GM04504 (cell line): ENCODE measurements around the gene CCDC177.

Source experiments
- DNase-seq: peaks from one replicate; pipeline ENCODE4 v3.0.0-alpha.2; 2012; ENCODE audit warnings: low read depth

Gene CCDC177

DNA sequence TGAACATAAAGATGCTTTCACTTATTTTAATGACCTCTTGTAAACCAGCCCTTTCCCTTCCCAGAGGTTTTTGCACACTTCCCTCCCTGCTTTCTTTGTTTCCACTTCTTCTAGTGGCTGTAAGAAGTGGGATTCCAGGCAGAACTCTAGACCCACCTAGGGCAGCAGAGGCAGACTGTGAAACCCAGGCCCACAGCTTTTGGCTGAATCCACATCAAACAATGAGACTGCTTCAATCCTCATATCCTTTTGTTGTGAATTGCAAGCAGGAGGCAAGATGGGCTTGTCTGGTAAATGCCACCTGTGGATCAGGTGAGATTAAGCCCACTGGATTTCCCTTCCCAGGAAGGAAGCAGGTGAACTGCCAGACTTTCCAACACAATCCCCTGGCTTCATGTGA is 12.8 kb downstream of the CCDC177 start:
- DNase-seq = no peak

DNA sequence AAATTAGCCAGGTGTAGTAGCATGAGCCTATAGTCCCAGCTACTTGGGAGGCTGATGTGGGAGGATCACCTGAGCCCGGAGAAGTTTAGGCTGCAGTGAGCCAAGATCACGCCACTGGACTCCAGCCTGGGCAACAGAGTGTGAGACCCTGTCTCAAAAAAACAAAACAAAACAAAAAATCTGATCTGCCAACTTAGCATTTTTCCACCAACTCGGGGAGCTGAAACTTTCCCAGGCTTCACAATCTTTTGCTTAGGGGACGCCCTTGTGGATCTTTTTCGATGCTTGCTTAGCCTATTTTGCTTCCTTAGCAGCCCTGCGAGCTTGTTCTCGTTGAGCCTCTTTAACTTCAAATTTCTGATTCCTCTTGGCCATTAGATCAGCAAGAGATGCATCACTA is 13.8 kb downstream of the CCDC177 start:
- DNase-seq = no peak

DNA sequence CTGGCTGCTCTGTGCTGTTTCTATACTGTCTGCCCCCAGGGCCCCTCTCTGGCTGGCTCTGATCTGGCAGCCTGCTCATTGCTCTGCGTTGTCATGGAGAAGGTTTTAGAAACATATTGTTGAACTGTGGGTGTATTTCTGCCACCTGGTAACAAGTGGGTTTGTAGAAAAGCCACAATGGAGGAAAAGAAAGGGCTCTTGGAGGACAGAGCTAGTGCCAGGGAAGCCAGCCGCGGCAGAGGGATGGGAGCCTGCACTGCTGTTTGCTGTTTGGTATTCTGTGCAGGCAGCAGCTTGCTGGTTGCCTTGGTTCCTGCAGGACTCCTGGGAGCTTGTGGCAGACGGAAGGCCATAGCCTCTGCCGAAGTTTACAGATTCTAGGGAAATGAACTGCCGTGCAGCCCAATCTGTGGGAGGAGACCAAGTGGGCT is 15.1 kb downstream of the CCDC177 start:
- no peak for DNase-seq

DNA sequence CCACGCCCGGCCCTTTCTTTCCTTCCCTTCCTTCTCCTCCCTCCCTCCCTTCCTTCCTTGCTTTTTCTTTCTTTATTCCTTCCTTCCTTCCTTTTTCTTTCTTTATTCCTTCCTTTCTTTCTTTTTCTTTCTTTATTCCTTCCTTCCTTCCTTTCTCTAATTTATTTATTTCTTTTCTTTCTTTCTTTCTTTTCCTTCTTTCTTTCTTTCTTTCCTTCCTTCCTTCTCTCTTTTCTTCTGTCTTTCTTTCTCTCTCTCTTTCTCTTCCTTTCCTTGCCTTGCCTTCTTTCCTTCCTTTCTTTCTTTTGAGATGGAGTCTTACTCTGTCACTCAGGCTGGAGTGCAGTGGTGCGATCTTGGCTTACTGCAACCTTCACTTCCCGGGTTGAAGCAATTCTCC is 15.9 kb downstream of the CCDC177 start:
- no peak for DNase-seq

DNA sequence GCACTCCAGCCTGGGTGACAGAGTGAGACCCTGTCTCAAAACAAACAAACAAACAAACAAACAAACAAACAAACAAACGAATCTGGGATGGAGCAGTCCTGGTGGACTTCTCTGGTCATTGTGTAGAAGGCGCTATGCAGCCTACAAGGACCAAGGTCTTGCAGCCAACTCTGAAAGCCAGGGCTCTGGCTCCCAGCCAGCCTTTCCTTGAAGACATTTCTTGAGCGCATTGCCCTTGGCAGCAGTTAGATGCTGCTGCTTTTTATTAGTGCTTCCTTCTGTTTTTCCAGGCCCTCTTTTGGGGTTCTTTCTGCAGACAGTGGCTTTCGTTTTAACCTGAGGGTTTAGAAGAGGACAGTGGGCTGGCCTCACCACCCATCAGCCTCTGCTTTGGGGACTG is 20.2 kb downstream of the CCDC177 start:
- no peak for DNase-seq

DNA sequence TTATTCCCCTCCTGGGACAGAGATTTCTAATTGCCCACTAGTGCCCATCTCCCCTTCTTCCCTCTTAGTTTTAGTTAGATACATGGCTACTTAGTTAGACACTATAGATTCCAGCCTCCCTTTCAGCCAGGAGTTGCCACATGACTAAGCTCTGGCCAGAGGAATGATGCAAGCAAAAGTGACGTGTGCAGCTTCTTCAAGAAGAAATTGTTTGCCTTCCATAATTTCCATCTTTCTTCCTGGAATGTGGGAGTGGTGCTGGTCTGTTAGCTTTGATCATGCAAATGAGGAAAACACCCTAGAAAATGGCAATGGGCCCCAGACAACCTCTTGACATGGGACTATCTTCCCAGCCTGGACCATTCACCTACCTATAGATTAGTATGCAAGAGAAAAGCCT is 21.4 kb downstream of the CCDC177 start:
- peak; percentile 36 for DNase-seq

DNA sequence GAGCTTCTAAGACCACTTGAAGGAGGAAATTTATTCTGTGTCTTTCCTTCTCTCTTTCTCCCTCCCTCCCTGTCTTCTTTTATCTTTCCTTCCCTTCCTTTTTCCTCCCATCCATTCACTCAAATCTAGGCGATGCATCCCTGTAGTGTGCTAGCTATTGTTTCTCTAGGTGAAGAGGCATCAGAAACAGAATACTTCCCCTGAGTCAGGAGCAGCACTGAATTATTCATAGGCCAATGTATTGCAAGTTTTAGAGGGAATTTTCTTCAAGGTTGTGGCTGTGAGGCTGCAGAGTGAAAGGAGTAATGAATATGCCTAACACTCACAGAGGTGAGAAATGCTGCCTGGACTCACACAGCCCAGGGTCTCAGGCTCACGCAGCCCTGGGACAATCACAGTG is 23.2 kb downstream of the CCDC177 start:
- DNase-seq = no peak

DNA sequence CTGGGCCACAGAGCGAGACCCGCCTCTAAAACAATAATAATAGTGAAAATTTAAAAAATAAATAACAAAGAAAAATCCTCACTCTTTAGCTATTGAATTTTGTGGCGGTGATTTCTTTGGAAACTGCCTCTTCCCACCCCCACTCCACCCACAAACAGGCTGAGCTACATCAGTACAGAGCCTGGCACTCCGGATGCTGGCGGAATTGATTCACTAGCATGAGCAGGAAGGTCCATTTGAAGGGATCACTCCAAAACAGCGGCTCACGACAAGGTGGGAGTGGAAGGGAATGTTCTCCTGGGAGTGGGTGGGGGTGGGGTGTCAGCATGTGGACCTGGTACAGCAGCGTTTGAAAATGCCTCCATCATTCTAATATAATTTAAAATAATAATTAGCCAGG is 26.1 kb downstream of the CCDC177 start:
- no peak for DNase-seq

DNA sequence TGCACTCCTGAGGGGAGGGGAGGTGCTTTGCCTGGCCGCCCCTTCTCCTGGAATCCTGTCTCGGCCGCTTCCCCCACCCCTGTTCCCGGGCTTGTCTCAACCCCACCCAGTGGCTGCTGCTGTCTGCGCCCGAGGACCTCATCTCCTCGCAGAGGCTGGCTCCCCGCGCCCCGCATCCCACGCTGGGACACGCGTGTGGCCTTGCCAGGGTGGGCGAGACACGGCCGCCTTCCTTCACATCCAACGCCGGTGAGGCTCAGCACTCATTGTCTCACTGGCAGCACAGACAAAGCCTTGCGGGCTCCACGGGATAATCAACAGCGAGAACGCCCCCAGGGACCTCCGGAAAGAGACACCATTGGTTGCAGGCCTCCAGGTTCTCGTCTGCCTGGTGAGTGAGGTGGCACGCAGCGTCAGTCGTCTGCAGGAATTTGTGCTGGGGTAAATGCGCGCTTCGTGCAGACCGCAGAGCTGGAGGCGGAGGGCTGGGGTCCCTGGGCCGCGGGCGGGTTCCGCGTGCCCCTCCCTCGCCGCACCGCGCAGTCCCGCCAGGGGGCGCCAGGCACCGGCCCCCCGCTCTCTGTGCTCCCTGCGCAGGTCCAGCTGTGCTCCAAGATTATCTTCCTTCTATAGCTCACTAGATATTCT is 26.8 kb downstream of the CCDC177 start:
- DNase-seq = no peak

DNA sequence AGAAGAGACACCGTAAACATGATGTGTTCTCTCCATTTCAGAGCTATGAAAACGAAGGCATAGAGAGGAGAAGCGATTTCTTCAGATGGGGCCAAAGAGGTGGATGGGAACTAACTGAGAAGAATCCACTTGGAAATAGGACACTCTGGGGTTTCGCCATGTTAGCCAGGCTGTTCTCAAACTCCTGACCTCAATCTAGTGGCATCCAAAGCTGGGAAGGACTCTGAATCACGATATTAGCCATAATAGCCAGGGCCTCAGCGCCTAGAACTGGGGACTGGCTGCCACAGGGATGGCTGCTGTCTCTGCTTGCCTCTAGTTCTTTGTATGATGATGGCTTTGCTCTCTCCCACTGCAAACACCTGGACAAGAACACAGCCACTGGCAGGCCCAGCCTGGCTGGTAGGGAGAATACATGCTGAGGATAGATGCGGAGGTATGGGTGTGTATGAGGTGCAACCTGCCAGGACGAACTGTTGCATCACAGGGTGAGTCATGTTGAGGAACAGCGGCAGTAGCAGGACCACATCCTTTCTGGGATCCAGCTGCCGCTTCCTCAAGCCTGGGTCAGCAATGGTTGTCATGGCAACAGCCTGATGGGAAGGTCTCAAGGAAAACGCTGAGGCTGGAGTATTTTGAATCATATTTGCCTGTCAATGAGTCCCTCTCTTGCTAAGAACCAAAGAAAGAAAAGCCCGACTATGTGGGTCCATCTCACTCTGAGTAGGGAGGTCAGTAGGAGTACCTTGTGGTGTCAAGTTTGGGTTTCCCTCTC is 31.1 kb downstream of the CCDC177 start:
- DNase-seq = peak; percentile 59

DNA sequence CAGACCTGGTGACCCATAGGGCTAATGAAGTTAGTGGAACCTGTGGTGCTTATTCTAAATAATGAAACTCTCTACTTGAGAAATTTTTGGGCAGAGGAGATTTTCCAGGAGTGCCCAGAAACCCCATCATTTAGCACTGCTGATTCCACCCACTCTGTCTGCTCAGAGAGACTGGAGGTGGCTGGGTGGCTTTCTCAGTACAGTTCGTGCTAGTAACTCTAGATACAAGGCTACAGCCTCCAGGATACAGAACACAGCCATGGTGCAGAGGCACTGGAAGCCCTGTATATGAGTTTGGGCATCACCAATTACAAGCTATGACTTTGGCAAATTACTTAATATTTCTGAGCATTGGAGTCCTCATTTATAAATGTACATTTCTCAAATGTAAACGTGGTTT is 32.4 kb downstream of the CCDC177 start:
- no peak for DNase-seq

DNA sequence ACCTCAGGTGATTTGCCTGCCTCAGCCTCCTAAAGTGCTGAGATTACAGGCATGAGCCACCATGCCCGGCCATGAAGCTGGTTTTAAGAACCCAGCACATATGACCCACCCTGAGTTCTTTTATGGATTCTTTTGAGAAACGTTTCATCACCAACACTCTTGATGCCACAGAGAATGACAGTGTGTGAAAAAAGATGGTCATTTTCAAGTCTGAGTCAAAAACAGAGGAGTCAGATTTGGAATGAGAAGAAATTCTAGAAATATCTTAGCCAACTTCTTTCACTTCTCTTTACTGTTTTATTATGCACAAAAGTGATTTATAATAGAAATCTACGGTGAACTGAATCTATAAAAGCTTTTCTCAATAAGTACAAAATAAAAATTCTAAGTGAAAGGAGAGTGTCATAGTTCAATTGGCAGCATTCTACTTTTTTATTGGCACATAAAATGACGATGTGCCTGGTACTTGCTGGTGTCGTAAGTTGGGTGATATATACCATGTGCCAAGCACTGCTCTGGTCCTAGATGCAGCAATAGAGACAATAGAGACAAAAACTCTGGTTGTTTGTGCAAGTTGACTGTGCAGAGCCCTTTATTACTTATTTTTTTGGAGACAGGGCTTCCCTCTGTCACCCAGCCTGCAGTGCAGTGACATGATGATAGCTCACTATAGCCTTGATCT is 33.9 kb downstream of the CCDC177 start:
- DNase-seq = no peak

DNA sequence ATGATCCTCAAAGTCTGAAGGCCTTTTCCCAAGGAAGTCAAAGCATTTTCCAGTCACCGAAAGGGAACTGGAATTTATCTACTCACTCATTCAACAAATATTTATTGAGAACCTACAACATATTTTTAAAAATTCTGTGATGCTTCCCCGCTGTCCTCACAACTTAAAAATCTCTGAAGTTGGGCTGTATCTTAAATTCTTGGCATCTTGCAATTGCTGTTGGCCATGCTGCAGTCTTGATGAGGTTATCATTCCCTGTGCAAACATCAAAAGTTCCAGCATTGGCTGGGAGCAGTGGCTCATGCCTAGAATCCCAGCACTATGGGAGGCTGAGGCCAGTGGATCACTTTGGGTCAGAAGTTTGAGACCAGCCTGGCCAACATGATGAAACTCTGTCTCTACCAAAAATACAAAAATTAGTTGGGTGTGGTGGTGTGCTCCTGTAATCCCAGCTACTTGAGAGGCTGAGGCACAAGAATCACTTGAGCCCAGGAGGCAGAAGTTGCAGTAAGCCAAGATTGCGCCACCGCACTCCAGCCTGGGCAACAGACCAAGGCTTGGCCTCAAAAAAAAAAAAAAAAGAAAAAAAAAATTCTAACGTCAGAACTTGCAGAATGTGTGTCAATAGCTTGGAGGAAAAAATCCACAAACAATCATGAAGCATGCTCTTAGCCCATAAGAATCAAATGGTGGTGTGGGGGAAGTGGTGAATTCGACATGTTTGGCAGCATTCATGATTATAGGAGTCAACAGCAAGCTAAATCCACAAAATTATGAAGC is 34.9 kb downstream of the CCDC177 start:
- DNase-seq = peak; percentile 35

DNA sequence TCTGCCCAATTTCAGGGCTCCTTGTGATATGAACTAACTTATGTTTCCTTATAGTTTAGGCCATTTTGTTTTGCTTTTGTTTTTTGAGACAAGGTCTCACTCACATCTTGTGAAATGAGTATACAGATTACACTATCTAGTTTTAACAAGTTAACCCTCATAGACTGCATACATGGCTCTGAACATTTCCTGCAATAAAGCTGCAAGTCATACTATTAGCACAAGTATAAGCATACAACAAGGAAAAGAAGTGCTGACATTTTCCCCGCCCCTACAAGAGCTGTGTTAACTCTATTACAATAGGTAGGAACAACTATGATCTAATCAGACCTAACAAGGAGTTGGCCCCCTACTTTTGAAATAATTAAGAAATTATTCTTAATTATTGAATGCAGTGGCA is 35.9 kb downstream of the CCDC177 start:
- no peak for DNase-seq

DNA sequence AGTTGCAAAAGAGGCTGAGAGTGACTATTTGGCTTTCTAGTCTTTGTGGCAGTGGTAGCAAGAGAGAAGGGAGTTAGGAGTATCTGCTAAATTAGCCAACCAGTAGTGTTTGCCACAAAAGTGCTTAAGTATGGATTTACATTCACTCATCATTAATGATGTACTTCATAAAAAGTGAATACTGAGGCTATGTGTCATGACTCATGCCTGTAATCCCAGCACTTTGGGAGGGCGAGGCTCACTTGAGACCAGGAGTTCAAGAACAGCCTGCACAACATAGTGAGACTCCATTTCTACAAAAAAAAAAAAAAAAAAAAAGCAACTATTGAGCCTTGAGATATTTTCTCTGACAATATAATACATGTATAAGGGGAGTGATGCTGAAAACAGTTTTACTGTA is 36.8 kb downstream of the CCDC177 start:
- no peak for DNase-seq

DNA sequence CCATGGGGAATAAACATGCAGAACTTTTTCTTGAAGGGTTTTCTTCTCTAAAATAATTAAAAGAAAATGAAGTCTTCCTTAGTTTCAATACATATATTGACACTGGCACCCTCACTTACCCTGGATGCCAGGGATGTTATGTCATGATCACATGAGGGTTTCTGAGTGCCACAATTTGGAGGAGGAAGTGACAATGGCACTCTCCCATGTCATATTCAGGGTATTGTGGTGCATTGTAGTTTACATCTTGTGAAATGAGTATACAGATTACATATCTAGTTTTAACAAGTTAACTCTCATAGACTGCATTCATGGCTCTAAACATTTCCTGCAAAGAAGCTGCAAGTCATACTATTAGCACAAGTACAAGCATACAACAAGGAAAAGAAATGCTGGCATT is 37.7 kb downstream of the CCDC177 start:
- no peak for DNase-seq

DNA sequence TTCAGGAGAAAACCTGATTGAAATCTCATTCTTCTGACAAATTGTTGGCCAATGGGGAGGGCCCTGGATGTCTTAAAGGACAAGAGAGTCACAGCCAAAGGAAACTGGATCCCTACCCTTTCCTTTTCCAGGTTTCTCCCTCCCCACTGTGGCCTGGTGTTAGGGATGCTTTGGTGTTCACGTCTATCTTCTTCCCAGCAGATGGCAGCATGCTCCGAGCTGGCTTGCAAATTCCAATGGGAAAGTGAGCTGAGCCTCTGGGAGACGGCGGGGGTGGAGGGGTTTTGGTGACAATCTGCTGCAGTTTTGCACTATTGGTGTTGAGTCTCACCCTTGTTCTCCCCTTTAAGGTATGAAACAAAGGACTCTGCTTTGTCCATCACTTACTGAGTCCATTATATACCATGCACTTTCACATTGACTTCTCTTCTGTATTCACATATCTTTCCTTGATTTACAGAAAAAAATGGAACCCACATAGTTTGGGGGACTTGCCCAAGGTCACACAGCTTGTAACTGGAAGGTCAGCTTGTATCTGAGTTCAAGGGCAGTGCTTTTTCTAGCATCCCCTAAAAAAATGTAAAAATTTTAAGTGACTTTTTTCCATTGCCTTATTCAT is 39.3 kb downstream of the CCDC177 start:
- DNase-seq = no peak

DNA sequence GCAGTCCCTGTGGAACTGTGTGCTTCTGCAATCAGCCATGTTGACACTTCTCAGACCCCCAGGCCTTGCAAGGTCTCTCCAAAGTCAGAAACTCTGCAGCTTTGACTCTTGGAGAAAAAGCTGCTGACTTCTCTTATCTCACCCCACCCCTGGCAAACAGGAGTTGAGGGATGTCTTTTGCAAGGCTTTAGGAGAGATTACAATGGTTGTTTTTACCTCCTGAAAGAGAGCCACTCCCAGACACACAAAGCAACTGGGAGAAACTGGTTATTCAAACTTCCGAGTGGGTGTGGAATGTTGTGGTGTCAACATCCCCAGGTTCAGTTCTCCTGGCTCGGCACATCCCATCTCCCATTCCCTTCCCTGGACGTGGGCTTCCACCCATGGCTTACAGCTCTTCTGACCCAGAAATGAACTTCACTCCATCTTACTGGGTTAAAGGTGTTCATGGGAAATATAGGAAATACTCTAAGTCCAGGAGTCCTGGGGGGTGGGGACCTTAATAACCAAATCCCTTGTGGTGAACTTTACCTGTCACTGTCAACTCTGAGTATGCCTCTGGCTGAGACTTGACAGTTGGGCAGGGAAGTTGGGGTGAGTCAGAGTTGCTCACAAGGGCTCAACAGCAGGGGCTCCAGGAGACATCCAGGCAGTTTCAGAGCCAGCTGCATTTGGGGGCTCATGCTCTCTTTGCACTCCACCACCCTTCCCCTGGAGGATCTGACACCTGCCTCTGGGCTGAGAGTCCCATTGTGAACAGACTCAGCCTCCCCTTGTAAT is 41.9 kb downstream of the CCDC177 start:
- no peak for DNase-seq

DNA sequence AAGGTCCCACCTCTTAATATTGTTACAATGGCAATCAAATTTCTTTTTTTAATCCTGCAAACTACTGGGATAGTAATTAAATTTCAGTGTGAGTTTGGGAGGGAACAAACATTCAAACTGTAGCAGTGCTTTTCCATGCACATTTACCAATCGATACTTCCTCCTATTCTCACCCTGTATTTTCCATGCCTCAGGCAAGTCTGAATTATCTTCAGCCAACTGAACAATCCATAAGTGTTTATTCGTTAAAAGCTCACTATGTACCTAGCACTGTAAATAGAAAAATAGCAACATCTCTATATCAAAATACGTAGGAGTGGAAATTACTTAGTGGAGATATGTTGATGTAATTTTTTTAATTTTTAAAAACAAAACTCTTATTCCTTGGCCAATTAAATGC is 43.5 kb downstream of the CCDC177 start:
- DNase-seq = no peak

DNA sequence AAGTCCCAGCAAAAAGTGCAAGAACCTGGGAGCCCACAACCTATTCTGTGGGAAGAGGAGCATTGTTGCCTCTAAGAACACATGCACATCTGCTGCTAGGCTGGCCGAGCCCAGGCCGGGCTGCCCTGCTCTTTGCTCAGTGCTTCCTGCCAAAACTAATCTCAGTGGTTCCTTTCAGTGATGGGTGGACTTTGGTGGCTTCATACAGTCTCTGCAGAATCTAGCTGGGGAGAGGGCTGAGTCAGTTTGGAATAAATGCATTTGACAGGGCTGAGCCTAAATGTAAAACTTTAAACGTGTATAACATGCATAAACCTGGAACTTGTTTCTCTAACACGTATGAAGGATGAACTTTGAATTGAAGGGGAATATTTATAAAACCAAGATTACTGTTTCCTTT is 44.6 kb downstream of the CCDC177 start:
- no peak for DNase-seq

DNA sequence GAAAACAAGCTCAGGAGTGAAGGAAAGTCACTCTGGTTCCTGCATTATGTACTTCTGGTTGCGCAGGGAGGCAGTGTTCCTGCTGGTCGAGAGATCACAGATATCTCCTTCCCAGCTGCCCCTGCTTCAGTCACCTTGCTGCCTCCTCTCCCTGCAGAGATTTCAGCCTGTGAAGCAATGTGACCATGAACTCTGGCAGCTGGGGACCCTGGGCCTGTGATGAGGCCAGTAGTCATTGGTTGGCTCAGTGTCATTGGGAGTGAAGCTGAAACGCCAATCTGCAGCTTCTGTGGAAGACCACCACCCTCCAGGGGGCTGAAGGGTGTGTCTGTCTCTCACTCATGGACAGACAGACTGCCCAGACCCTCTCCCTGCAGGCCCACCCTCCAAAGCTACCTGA is 45.1 kb downstream of the CCDC177 start:
- DNase-seq = no peak
